Breast epithelium (tissue), 3 donors: ENCODE data around the gene OSBPL5.

ENCODE experiments used
- CTCF ChIP-seq, 3 donors: fragments of 450-650 bp; IDR thresholded peaks; one replicate each; pipeline ENCODE4 v1.5.1; 2016 to 2017; ENCODE audit warnings: antibody characterized with exemption in 3 of 3, mild to moderate bottlenecking in 3 of 3, moderate library complexity in 3 of 3
- POLR2A ChIP-seq: fragments of 450-650 bp; IDR thresholded peaks from one replicate; pipeline ENCODE4 v1.6.1; 2016; ENCODE audit warnings: antibody characterized with exemption, mild to moderate bottlenecking, moderate library complexity

GRCh38 chr11:3044915-3045314 lies 120.2 kb downstream of the OSBPL5 start:
- TF ChIP-seq POLR2A (no peak), CTCF (IDR thresholded peaks at IDR 0.05) (no peak)
